HG02973 (cell line): Measurements from ENCODE around the gene GPATCH4.
"Not testable (repeated sequence)": the region's sequence is repeated elsewhere in the genome, so short reads cannot be mapped to it uniquely, and the experiment has no call there.

Experiments used
- ATAC-seq: cut with Tn5 transposase; IDR thresholded peaks from one replicate; pipeline ENCODE4 v1.9.1; 2021; ENCODE audit warnings: moderate library complexity; ENCODE audit not compliant: unreplicated experiment

Gene GPATCH4

GRCh38 chr1:156598731-156599432 lies 2.4 kb downstream of the GPATCH4 start:
- no peak for ATAC-seq

- ATAC-seq: no peak
Measured at GRCh38 chr1:156598125-156598524, 3.2 kb downstream of the GPATCH4 start.

- ATAC-seq: no peak
Measured at GRCh38 chr1:156596426-156596825, 4.9 kb downstream of the GPATCH4 start.

- no peak for ATAC-seq
Measured at GRCh38 chr1:156595016-156595415, 6.3 kb downstream of the GPATCH4 start.

- ATAC-seq: no peak
Measured at GRCh38 chr1:156594190-156594589, 7.1 kb downstream of the GPATCH4 start.

GRCh38 chr1:156593661-156593989 lies 7.7 kb downstream of the GPATCH4 start:
- no peak for ATAC-seq

- ATAC-seq: no peak
Measured at GRCh38 chr1:156592910-156593660, 8.2 kb downstream of the GPATCH4 start.

GRCh38 chr1:156592158-156592909 lies 8.9 kb downstream of the GPATCH4 start:
- no peak for ATAC-seq

GRCh38 chr1:156591432-156592157 lies 9.7 kb downstream of the GPATCH4 start, which contains the start of gene NAXE:
Gene NAXE (plus strand): TSS chr1:156591776. CDS start chr1:156591805, 29 bp downstream.
- ATAC-seq: peak; percentile 81

GRCh38 chr1:156591181-156591431 lies 10.2 kb downstream of the GPATCH4 start:
- ATAC-seq: no peak

- ATAC-seq: no peak
Measured at GRCh38 chr1:156590326-156591180, 10.7 kb downstream of the GPATCH4 start.

- no peak for ATAC-seq
Measured at GRCh38 chr1:156589546-156589945, 11.7 kb downstream of the GPATCH4 start.

GRCh38 chr1:156587927-156588326 lies 13.4 kb downstream of the GPATCH4 start:
- not testable (repeated sequence) for ATAC-seq

GRCh38 chr1:156586892-156587477 lies 14.3 kb downstream of the GPATCH4 start:
- ATAC-seq: no peak

- no peak for ATAC-seq
Measured at GRCh38 chr1:156586323-156586722, 15.0 kb downstream of the GPATCH4 start.

- ATAC-seq: no peak
Measured at GRCh38 chr1:156584813-156585212, 16.5 kb downstream of the GPATCH4 start.

- ATAC-seq: no peak
Measured at GRCh38 chr1:156583821-156584622, 17.3 kb downstream of the GPATCH4 start.

GRCh38 chr1:156582388-156583017 lies 18.8 kb downstream of the GPATCH4 start:
- ATAC-seq: no peak
